Suprapubic skin (tissue), 4 donors: ENCODE data around the gene SPATS2.

Experiments used
- CTCF ChIP-seq, 2 donors: fragments of 200-600 bp in 1 of 2; fragments of 450-650 bp in 1 of 2; sonication (generic) in 1 of 2; IDR thresholded peaks; one replicate each; pipeline ENCODE4 v1.5.1; 2016 to 2019; ENCODE audit warnings: antibody characterized with exemption in 2 of 2, mild to moderate bottlenecking in 1 of 2, moderate library complexity in 1 of 2
- POLR2A ChIP-seq, 2 donors: fragments of 450-650 bp; IDR thresholded peaks; one replicate each; pipeline ENCODE4 v1.6.1; 2017; ENCODE audit warnings: antibody characterized with exemption in 2 of 2, mild to moderate bottlenecking in 2 of 2, moderate library complexity in 2 of 2
- POLR2AphosphoS5 ChIP-seq, 3 donors: sonication (generic); formaldehyde crosslinking; IDR thresholded peaks; one replicate each; pipeline ENCODE4 v1.6.1; 2017; ENCODE audit warnings: antibody characterized with exemption in 3 of 3

GRCh38 chr12:49389387-49389703, 22.1 kb downstream of the SPATS2 start:
- TF ChIP-seq POLR2AphosphoS5 (IDR thresholded peaks at IDR 0.05): no peak
- no peak for TF ChIP-seq POLR2A (IDR thresholded peaks at IDR 0.05)
- TF ChIP-seq CTCF (IDR thresholded peaks at IDR 0.05): no peak
